PC-9 (cell line): ENCODE measurements around the gene LIX1. TPM values are rescaled to one million over a fixed set of nuclear protein-coding genes. Genes with fewer than 3 reads are reported as not detected.
"Not testable (repeated sequence)": the region's sequence is repeated elsewhere in the genome, so short reads cannot be mapped to it uniquely, and the experiment has no call there.

ENCODE experiments used
- BruUV-seq: library from RNA; stranded (reverse); fragments of 400-500 nt; replicated peaks from 2 replicates; lab custom pipeline; 2021; lab: Mats Ljungman, UMichigan
- CTCF ChIA-PET: fragments of 300-600 bp; sonication (Branson Sonifier 250); formaldehyde crosslinking; loops from one replicate; lab custom pipeline; 2022; ENCODE audit warnings: antibody characterized with exemption; lab: Charles Lee
- POLR2A ChIA-PET: fragments of 300-600 bp; sonication (Branson Sonifier 250); formaldehyde crosslinking; loops from one replicate; lab custom pipeline; 2022; ENCODE audit warnings: antibody characterized with exemption; ENCODE audit not compliant: unreplicated experiment; lab: Charles Lee
- DNase-seq, 2 experiments: peaks; one replicate each; pipeline versions ENCODE4 v3.0.0 to v3.0.0-alpha.2; 2015 to 2022; ENCODE audit warnings: mixed read lengths in 1 of 2
- H2AFZ ChIP-seq: fragments of 200-600 bp; sonication (generic); 2 replicates; pipeline ENCODE4 v1.8.1; 2017; ENCODE audit warnings: antibody characterized with exemption
- H3F3A ChIP-seq: fragments of 200-600 bp; sonication (generic); 2 replicates; pipeline ENCODE4 v1.8.1; 2017; ENCODE audit warnings: antibody characterized with exemption, mild to moderate bottlenecking, low read depth; ENCODE audit not compliant: insufficient read depth
- H3K27ac ChIP-seq: fragments of 200-600 bp; sonication (generic); 2 replicates; pipeline ENCODE4 v1.6.1; 2016; ENCODE audit warnings: mixed run types
- H3K27me3 ChIP-seq: fragments of 200-600 bp; sonication (generic); 2 replicates; pipeline ENCODE4 v1.6.1; 2016; ENCODE audit warnings: low read depth, mixed run types; ENCODE audit not compliant: insufficient read depth
- H3K36me3 ChIP-seq: fragments of 200-600 bp; sonication (generic); 2 replicates; pipeline ENCODE4 v1.6.1; 2016; ENCODE audit warnings: low read depth, mixed run types
- H3K4me1 ChIP-seq: fragments of 200-600 bp; sonication (generic); replicated peaks from 2 replicates; pipeline ENCODE4 v1.6.1; 2016; ENCODE audit warnings: mixed run types; ENCODE audit not compliant: insufficient read depth
- H3K4me2 ChIP-seq: fragments of 200-600 bp; sonication (generic); 2 replicates; pipeline ENCODE4 v1.6.1; 2017; ENCODE audit warnings: mixed run types
- H3K4me3 ChIP-seq: fragments of 200-600 bp; sonication (generic); 2 replicates; pipeline ENCODE4 v1.6.1; 2016; ENCODE audit warnings: mixed run types
- H3K79me2 ChIP-seq: fragments of 200-600 bp; sonication (generic); 2 replicates; pipeline ENCODE4 v1.6.1; 2017; ENCODE audit warnings: low read depth, mixed run types
- H3K9me2 ChIP-seq: fragments of 200-600 bp; sonication (generic); 2 replicates; pipeline ENCODE4 v1.8.1; 2017; ENCODE audit warnings: mild to moderate bottlenecking; ENCODE audit not compliant: insufficient read depth
- H3K9me3 ChIP-seq: fragments of 200-600 bp; sonication (generic); 2 replicates; pipeline ENCODE4 v1.8.1; 2016; ENCODE audit warnings: low read depth; ENCODE audit not compliant: insufficient read depth
- H4K20me1 ChIP-seq: fragments of 200-600 bp; sonication (generic); 2 replicates; pipeline ENCODE4 v1.8.1; 2017; ENCODE audit not compliant: insufficient read depth
- CTCF ChIP-seq: fragments of 200-600 bp; sonication (generic); conservative IDR thresholded peaks from 2 replicates; pipeline ENCODE4 v1.6.1; 2017; ENCODE audit warnings: mixed run types, antibody characterized with exemption, mild to moderate bottlenecking, moderate library complexity
- EZH2 ChIP-seq: fragments of 200-600 bp; sonication (generic); IDR thresholded peaks from 2 replicates; pipeline ENCODE4 v1.8.0; 2017; ENCODE audit warnings: antibody characterized with exemption, low read depth
- intact Hi-C: fragments of 100-400 bp; cut with micrococcal nuclease; formaldehyde crosslinking; loops from one replicate; pipeline ENCODE4 v1.10.0; 2022; ENCODE audit not compliant: unreplicated experiment
- total RNA-seq: library from RNA; stranded (reverse); gene quantifications from 2 replicates; pipeline ENCODE4 v1.2.3, GENCODE V29; 2021

LIX1 gene
- total RNA-seq, 1 experiment from 2014 or later, result not detected

GRCh38 chr5:97143704-97144103 is 1.3 kb upstream of the LIX1 start:
- H3K79me2 ChIP-seq, result no peaks in the 10 kb centered on the region
- intact Hi-C loops, result loop anchor here (5.0 to 10.0 kb wide), 4 partner anchors 146 to 531 kb away; partner anchors contain the start of gene LNPEP
- H3K4me2 ChIP-seq, result no peak overlapping the region
- no peak for DNase-seq
- no TSS peak for BruUV-seq
- H2AFZ ChIP-seq, result no peak overlapping the region
- H3F3A ChIP-seq, result no peaks in the 10 kb centered on the region
- H3K9me3 ChIP-seq, result no peaks in the 10 kb centered on the region
- no peak overlapping the region for H3K27ac ChIP-seq
- no peaks in the 10 kb centered on the region for H4K20me1 ChIP-seq
- H3K36me3 ChIP-seq, result no peaks in the 10 kb centered on the region
- H3K4me3 ChIP-seq, result no peak overlapping the region
- H3K9me2 ChIP-seq, result 0 out of 2 replicates have a peak, but pooled peaks cover 5% of the 10 kb centered on the region
- POLR2A ChIA-PET, result no interaction called here
- TF ChIP-seq EZH2 (no peak), CTCF (no peak)
- H3K4me1 ChIP-seq, result no peaks in the 10 kb centered on the region
- CTCF ChIA-PET, result interaction anchor here (2.5 kb wide), 1 partner anchor 275 kb away, joined by 13 read pairs; no protein-coding TSS in a partner anchor
- no peaks in the 10 kb centered on the region for H3K27me3 ChIP-seq

- no peaks in the 10 kb centered on the region for H4K20me1 ChIP-seq
- no peak overlapping the region for H3K27ac ChIP-seq
- H3K4me3 ChIP-seq, result no peak overlapping the region
- BruUV-seq, result no TSS peak
- CTCF ChIA-PET, result interaction anchor here (0.6 to 2.5 kb wide), 2 partner anchors 24 to 273 kb away, joined by 3 to 13 read pairs; no protein-coding TSS in a partner anchor
- POLR2A ChIA-PET, result interaction anchor here (0.7 kb wide), 1 partner anchor 297 kb away, joined by 3 read pairs; no protein-coding TSS in a partner anchor
- H3K79me2 ChIP-seq, result no peaks in the 10 kb centered on the region
- H3K27me3 ChIP-seq, result no peaks in the 10 kb centered on the region
- H3F3A ChIP-seq, result no peaks in the 10 kb centered on the region
- H3K9me2 ChIP-seq, result 0 out of 2 replicates have a peak, but pooled peaks cover 5% of the 10 kb centered on the region
- no peaks in the 10 kb centered on the region for H3K36me3 ChIP-seq
- H3K9me3 ChIP-seq, result no peaks in the 10 kb centered on the region
- no peak overlapping the region for H3K4me2 ChIP-seq
- H3K4me1 ChIP-seq, result no peaks in the 10 kb centered on the region
- intact Hi-C loops, result loop anchor here (5.0 to 10.0 kb wide), 4 partner anchors 144 to 529 kb away; partner anchors contain the start of gene LNPEP
- H2AFZ ChIP-seq, result no peak overlapping the region
- no peak for DNase-seq
- TF ChIP-seq CTCF (no peak), EZH2 (no peak)
These were observed 872 bp downstream of the LIX1 start for GRCh38 chr5:97141539-97141938.

GRCh38 chr5:97141031-97141430 is 1.4 kb downstream of the LIX1 start:
- H4K20me1 ChIP-seq, result no peaks in the 10 kb centered on the region
- no peak overlapping the region for H2AFZ ChIP-seq
- 0 out of 2 replicates have a peak, but pooled peaks cover 5% of the 10 kb centered on the region for H3K9me2 ChIP-seq
- ChIA-PET CTCF (interaction anchor here (2.5 kb wide), 1 partner anchor 272 kb away, joined by 13 read pairs; no protein-coding TSS in a partner anchor), POLR2A (interaction anchor here (0.7 kb wide), 1 partner anchor 493 kb away, joined by 4 read pairs; no protein-coding TSS in a partner anchor)
- no peaks in the 10 kb centered on the region for H3K27me3 ChIP-seq
- H3K9me3 ChIP-seq, result no peaks in the 10 kb centered on the region
- no peaks in the 10 kb centered on the region for H3K4me1 ChIP-seq
- H3F3A ChIP-seq, result no peaks in the 10 kb centered on the region
- no TSS peak for BruUV-seq
- H3K79me2 ChIP-seq, result no peaks in the 10 kb centered on the region
- no peak overlapping the region for H3K4me2 ChIP-seq
- TF ChIP-seq CTCF (no peak), EZH2 (no peak)
- H3K27ac ChIP-seq, result no peak overlapping the region
- H3K36me3 ChIP-seq, result no peaks in the 10 kb centered on the region
- intact Hi-C loops, result loop anchor here (5.0 to 10.0 kb wide), 4 partner anchors 144 to 529 kb away; partner anchors contain the start of gene LNPEP
- DNase-seq, result no peak
- H3K4me3 ChIP-seq, result no peak overlapping the region

- H4K20me1 ChIP-seq, H3F3A ChIP-seq, H3K27ac ChIP-seq, DNase-seq, H3K9me2 ChIP-seq, H3K27me3 ChIP-seq, BruUV-seq, H3K36me3 ChIP-seq, H3K9me3 ChIP-seq, H3K79me2 ChIP-seq, H3K4me3 ChIP-seq, H3K4me2 ChIP-seq, CTCF ChIA-PET, H3K4me1 ChIP-seq, H2AFZ ChIP-seq: not testable (repeated sequence)
- POLR2A ChIA-PET, result interaction anchor here (0.7 kb wide), 1 partner anchor 492 kb away, joined by 4 read pairs; no protein-coding TSS in a partner anchor
- intact Hi-C loops, result loop anchor here (5.0 to 10.0 kb wide), 4 partner anchors 143 to 528 kb away; partner anchors contain the start of gene LNPEP
These were observed 2.2 kb downstream of the LIX1 start for GRCh38 chr5:97140250-97140649.
